ENCODE measurements around the gene ACADS.

Gene ACADS

GRCh38 chr12:120759591-120760348 is 34.1 kb downstream of the ACADS start:
- no peak for DNase-seq (ENCODE audit: low read depth, low spot score)
- Histone ChIP-seq H3K36me3 (ENCODE audit: insufficient read depth, low read length) (peaks cover 18% of the 10 kb centered on the region; the same call in 1 of the 2 replicates), H3K9ac (ENCODE audit: insufficient read length) (no peak overlapping the region), H3K9me3 (ENCODE audit: low read depth, low read length) (no peaks in the 10 kb centered on the region), H3K4me3 (no peak overlapping the region), H3K27ac (no peak overlapping the region)
- TF ChIP-seq POLR2AphosphoS5 (IDR thresholded peaks at IDR 0.05; ENCODE audit: borderline replicate concordance, low read depth, low read length) (no peak), EZH2 (IDR thresholded peaks at IDR 0.05) (no peak), FOXP2 (optimal IDR thresholded peaks at IDR 0.05; ENCODE audit: control extremely low read depth, extremely low read length, insufficient read depth) (no peak)

- no peaks in the 10 kb centered on the region for H3K9me3 ChIP-seq (ENCODE audit: low read depth, low read length)
- TF ChIP-seq POLR2AphosphoS5 (IDR thresholded peaks at IDR 0.05; ENCODE audit: borderline replicate concordance, low read depth, low read length) (no peak), FOXP2 (optimal IDR thresholded peaks at IDR 0.05; ENCODE audit: control extremely low read depth, extremely low read length, insufficient read depth) (no peak), EZH2 (IDR thresholded peaks at IDR 0.05) (no peak)
- no peak overlapping the region for H3K27ac ChIP-seq
- H3K36me3 ChIP-seq (ENCODE audit: insufficient read depth, low read length), result peaks cover 19% of the 10 kb centered on the region; the same call in 1 of the 2 replicates
- no peak overlapping the region for H3K9ac ChIP-seq (ENCODE audit: insufficient read length)
- H3K4me3 ChIP-seq, result no peak overlapping the region
- no peak for DNase-seq (ENCODE audit: low read depth, low spot score)
Observed at GRCh38 chr12:120760349-120761254, 35.0 kb downstream of the ACADS start.

GRCh38 chr12:120761519-120761934 is 35.9 kb downstream of the ACADS start:
- Histone ChIP-seq H3K9ac (ENCODE audit: insufficient read length) (no peak overlapping the region), H3K4me3 (no peak overlapping the region), H3K36me3 (ENCODE audit: insufficient read depth, low read length) (peaks cover 29% of the 10 kb centered on the region; the same call in 1 of the 2 replicates), H3K9me3 (ENCODE audit: low read depth, low read length) (no peaks in the 10 kb centered on the region), H3K27ac (peak overlapping the region; percentile 67)
- TF ChIP-seq EZH2 (IDR thresholded peaks at IDR 0.05) (no peak), FOXP2 (optimal IDR thresholded peaks at IDR 0.05; ENCODE audit: control extremely low read depth, extremely low read length, insufficient read depth) (no peak), POLR2AphosphoS5 (IDR thresholded peaks at IDR 0.05; ENCODE audit: borderline replicate concordance, low read depth, low read length) (no peak)
- DNase-seq (ENCODE audit: low read depth, low spot score), result no peak

GRCh38 chr12:120762086-120762485 is 36.5 kb downstream of the ACADS start:
- H3K27ac ChIP-seq, result peak overlapping the region; percentile 67
- H3K4me3 ChIP-seq, result no peak overlapping the region
- no peak overlapping the region for H3K9ac ChIP-seq (ENCODE audit: insufficient read length)
- DNase-seq (ENCODE audit: low read depth, low spot score), result no peak
- no peaks in the 10 kb centered on the region for H3K9me3 ChIP-seq (ENCODE audit: low read depth, low read length)
- TF ChIP-seq FOXP2 (optimal IDR thresholded peaks at IDR 0.05; ENCODE audit: control extremely low read depth, extremely low read length, insufficient read depth) (no peak), POLR2AphosphoS5 (IDR thresholded peaks at IDR 0.05; ENCODE audit: borderline replicate concordance, low read depth, low read length) (no peak), EZH2 (IDR thresholded peaks at IDR 0.05) (no peak)
- H3K36me3 ChIP-seq (ENCODE audit: insufficient read depth, low read length), result peaks cover 34% of the 10 kb centered on the region; the same call in 1 of the 2 replicates

GRCh38 chr12:120763250-120763649 is 37.6 kb downstream of the ACADS start:
- Histone ChIP-seq H3K36me3 (ENCODE audit: insufficient read depth, low read length) (peaks cover 46% of the 10 kb centered on the region; the same call in 1 of the 2 replicates), H3K9ac (ENCODE audit: insufficient read length) (no peak overlapping the region), H3K9me3 (ENCODE audit: low read depth, low read length) (no peaks in the 10 kb centered on the region), H3K4me3 (no peak overlapping the region), H3K27ac (no peak overlapping the region)
- TF ChIP-seq POLR2AphosphoS5 (IDR thresholded peaks at IDR 0.05; ENCODE audit: borderline replicate concordance, low read depth, low read length) (no peak), FOXP2 (optimal IDR thresholded peaks at IDR 0.05; ENCODE audit: control extremely low read depth, extremely low read length, insufficient read depth) (no peak), EZH2 (IDR thresholded peaks at IDR 0.05) (no peak)
- no peak for DNase-seq (ENCODE audit: low read depth, low spot score)

GRCh38 chr12:120764816-120765215 is 39.2 kb downstream of the ACADS start:
- Histone ChIP-seq H3K27ac (no peak overlapping the region), H3K36me3 (ENCODE audit: insufficient read depth, low read length) (peaks cover 51% of the 10 kb centered on the region; the same call in 1 of the 2 replicates), H3K9me3 (ENCODE audit: low read depth, low read length) (no peaks in the 10 kb centered on the region), H3K4me3 (no peak overlapping the region), H3K9ac (ENCODE audit: insufficient read length) (no peak overlapping the region)
- no peak for DNase-seq (ENCODE audit: low read depth, low spot score)
- no peak for TF ChIP-seq FOXP2 (optimal IDR thresholded peaks at IDR 0.05; ENCODE audit: control extremely low read depth, extremely low read length, insufficient read depth)
- TF ChIP-seq POLR2AphosphoS5 (IDR thresholded peaks at IDR 0.05; ENCODE audit: borderline replicate concordance, low read depth, low read length), result no peak
- no peak for TF ChIP-seq EZH2 (IDR thresholded peaks at IDR 0.05)

GRCh38 chr12:120766566-120766965 is 40.9 kb downstream of the ACADS start:
- Histone ChIP-seq H3K9ac (ENCODE audit: insufficient read length) (no peak overlapping the region), H3K4me3 (no peak overlapping the region), H3K36me3 (ENCODE audit: insufficient read depth, low read length) (peaks cover 47% of the 10 kb centered on the region; the same call in 1 of the 2 replicates), H3K27ac (no peak overlapping the region), H3K9me3 (ENCODE audit: low read depth, low read length) (no peaks in the 10 kb centered on the region)
- TF ChIP-seq EZH2 (IDR thresholded peaks at IDR 0.05) (no peak), POLR2AphosphoS5 (IDR thresholded peaks at IDR 0.05; ENCODE audit: borderline replicate concordance, low read depth, low read length) (no peak), FOXP2 (optimal IDR thresholded peaks at IDR 0.05; ENCODE audit: control extremely low read depth, extremely low read length, insufficient read depth) (no peak)
- DNase-seq (ENCODE audit: low read depth, low spot score), result no peak

All from SK-N-MC (cell line).